ENCODE results near the gene CDK3.

DNA sequence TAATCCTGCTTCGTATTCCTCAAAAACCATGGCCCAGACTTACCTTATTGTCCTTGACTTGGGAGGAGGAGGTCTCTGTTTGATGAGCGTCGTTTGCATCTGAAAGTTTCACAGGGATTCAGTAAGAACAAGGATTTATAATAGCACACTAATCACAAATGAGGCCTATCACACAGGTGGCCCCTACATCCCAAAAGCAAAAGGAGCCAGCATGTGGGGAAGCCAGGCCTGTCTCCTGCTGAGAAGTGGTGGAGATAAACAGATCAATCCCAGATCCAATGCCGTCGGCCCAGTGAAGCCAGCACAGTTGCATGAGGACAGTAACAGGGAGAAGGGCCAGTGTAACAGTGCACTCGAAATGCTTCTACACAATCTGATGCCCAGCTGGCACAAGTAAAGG lies 39.7 kb downstream of the CDK3 start:
- TF ChIP-seq, protein P1, sequence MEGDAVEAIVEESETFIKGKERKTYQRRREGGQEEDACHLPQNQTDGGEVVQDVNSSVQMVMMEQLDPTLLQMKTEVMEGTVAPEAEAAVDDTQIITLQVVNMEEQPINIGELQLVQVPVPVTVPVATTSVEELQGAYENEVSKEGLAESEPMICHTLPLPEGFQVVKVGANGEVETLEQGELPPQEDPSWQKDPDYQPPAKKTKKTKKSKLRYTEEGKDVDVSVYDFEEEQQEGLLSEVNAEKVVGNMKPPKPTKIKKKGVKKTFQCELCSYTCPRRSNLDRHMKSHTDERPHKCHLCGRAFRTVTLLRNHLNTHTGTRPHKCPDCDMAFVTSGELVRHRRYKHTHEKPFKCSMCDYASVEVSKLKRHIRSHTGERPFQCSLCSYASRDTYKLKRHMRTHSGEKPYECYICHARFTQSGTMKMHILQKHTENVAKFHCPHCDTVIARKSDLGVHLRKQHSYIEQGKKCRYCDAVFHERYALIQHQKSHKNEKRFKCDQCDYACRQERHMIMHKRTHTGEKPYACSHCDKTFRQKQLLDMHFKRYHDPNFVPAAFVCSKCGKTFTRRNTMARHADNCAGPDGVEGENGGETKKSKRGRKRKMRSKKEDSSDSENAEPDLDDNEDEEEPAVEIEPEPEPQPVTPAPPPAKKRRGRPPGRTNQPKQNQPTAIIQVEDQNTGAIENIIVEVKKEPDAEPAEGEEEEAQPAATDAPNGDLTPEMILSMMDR (IDR thresholded peaks at IDR 0.05; ENCODE audit: low read depth, low read length, missing input control), result no peak
- TF ChIP-seq ATF3 (IDR thresholded peaks at IDR 0.05) (no peak), FOXA2 (IDR thresholded peaks at IDR 0.05) (no peak), GABPA (IDR thresholded peaks at IDR 0.05 in 1 of 2, conservative IDR thresholded peaks at IDR 0.05 in 1 of 2) (no peak), SP1 (IDR thresholded peaks at IDR 0.05) (no peak)
